Gastroesophageal sphincter (tissue), 3 donors: ENCODE data around the gene SMURF2.

Experiments used
- POLR2AphosphoS5 ChIP-seq: sonication (generic); formaldehyde crosslinking; IDR thresholded peaks from one replicate; pipeline ENCODE4 v1.6.1; 2017; ENCODE audit warnings: antibody characterized with exemption
- TF ChIP-seq, protein P1 (sequence below), 4 experiments: fragments of 200-600 bp in 2 of 4; fragments of 450-650 bp in 2 of 4; sonication (generic) in 1 of 4; IDR thresholded peaks; one replicate each; pipeline ENCODE4 v1.5.1; 2017 to 2019; ENCODE audit warnings: antibody characterized with exemption in 4 of 4, mild to moderate bottlenecking in 2 of 4, moderate library complexity in 2 of 4

DNA sequence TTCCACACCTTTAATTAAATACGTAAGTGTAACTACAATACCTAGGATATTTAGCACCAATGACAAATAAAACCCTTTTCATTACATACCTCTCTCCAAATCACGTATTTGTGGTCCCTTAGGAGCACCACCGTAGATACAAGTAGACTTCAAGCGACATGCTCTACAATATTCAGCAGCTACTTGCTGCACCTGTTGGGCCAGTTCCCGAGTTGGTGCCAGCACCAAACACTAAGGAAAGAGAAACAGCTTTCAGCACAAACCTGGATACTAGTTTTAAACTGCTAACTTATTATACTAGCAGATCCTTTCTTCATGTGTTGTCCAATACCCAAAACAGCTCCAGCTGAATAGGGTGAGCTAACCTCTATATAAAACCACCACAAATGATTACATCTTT lies 158.8 kb downstream of the SMURF2 start:
- TF ChIP-seq POLR2AphosphoS5: no peak
- TF ChIP-seq, protein P1, sequence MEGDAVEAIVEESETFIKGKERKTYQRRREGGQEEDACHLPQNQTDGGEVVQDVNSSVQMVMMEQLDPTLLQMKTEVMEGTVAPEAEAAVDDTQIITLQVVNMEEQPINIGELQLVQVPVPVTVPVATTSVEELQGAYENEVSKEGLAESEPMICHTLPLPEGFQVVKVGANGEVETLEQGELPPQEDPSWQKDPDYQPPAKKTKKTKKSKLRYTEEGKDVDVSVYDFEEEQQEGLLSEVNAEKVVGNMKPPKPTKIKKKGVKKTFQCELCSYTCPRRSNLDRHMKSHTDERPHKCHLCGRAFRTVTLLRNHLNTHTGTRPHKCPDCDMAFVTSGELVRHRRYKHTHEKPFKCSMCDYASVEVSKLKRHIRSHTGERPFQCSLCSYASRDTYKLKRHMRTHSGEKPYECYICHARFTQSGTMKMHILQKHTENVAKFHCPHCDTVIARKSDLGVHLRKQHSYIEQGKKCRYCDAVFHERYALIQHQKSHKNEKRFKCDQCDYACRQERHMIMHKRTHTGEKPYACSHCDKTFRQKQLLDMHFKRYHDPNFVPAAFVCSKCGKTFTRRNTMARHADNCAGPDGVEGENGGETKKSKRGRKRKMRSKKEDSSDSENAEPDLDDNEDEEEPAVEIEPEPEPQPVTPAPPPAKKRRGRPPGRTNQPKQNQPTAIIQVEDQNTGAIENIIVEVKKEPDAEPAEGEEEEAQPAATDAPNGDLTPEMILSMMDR (IDR thresholded peaks at IDR 0.05): no peak
